PC-3 (cell line): ENCODE data around the gene C5orf58.

Experiments
- CTCF ChIP-seq: fragments of 300-600 bp; sonication (generic); conservative IDR thresholded peaks from 2 replicates; pipeline ENCODE4 v1.5.1; 2017; ENCODE audit warnings: antibody characterized with exemption, low read depth, mild to moderate bottlenecking, low read length
- EZH2 ChIP-seq: fragments of 300-600 bp; sonication (generic); IDR thresholded peaks from one replicate; pipeline ENCODE4 v1.6.1; 2017; ENCODE audit warnings: antibody characterized with exemption, mild to moderate bottlenecking, low read length; ENCODE audit not compliant: unreplicated experiment

DNA sequence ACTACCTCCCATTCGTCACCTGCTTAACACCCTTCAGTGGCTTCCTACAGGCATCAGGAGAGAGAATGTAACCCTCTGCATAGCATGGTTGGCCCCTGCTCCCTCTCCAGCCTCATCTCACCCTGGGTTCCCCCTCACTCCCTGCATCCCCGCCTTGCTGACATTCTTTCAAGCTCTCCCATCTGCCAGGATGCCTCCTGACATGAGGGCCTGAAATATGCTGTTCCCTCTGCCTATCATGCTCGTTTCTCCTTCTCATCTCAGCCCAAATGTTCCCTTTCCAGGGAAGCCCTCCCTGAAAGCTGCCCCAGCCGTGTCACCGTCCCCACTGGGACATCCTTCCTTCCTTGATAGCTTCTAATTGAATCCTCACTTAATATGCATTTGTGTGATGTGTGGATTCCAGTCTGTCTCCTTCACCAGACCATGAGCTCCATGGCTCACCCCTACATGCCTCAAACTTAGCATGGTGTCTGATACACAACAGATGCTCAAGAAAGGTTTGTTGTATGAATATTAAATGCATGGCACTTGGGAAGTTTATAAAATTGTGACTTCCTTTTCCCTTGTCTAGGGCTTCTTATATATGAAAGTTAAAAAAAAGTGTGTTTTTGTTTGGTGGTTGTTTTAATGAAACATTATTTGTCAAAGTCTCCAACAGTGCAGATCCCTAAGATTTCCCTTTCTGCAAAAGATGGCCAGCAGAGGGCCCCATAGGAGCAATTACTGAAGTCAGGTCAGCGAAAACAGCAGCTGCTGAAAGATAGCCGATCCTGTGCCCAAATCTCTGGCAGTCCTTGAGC is 7.3 kb upstream of the C5orf58 start:
- peak; percentile 78 for TF ChIP-seq CTCF
- no peak for TF ChIP-seq EZH2
